Lower lobe of right lung (tissue), 2 donors: ENCODE data around the gene GBP4. TPM values are rescaled to one million over a fixed set of nuclear protein-coding genes. Genes with fewer than 3 reads are reported as not detected.
A peak's percentile ranks its signal among the peaks of the same experiment; 100 is the strongest.

Experiments used
- ATAC-seq, 2 donors: fragments of 200-7000 bp; cut with Tn5 transposase; one replicate each; pipeline ENCODE4 v1.9.1; 2020 to 2022; ENCODE audit warnings: mild to moderate bottlenecking in 2 of 2, moderate library complexity in 2 of 2
- DNase-seq: peaks from one replicate; pipeline ENCODE4 v3.0.0-alpha.2; 2020
- H3K27ac ChIP-seq: fragments of 200-600 bp; one replicate; pipeline ENCODE4 v1.8.0; 2022
- H3K27me3 ChIP-seq: fragments of 200-600 bp; one replicate; pipeline ENCODE4 v1.8.0; 2022; ENCODE audit warnings: low read depth
- H3K36me3 ChIP-seq: fragments of 200-600 bp; one replicate; pipeline ENCODE4 v1.8.0; 2022; ENCODE audit warnings: mild to moderate bottlenecking
- H3K4me1 ChIP-seq: fragments of 200-600 bp; one replicate; pipeline ENCODE4 v1.8.0; 2022
- H3K4me3 ChIP-seq: fragments of 200-600 bp; one replicate; pipeline ENCODE4 v1.8.0; 2022; ENCODE audit warnings: mild to moderate bottlenecking
- H3K9me3 ChIP-seq: fragments of 200-600 bp; one replicate; pipeline ENCODE4 v1.8.0; 2022
- CTCF ChIP-seq: fragments of 200-600 bp; IDR thresholded peaks from one replicate; pipeline ENCODE4 v1.8.0; 2022; ENCODE audit warnings: antibody characterized with exemption, mild to moderate bottlenecking
- intact Hi-C: fragments of 100-400 bp; cut with DNase I; formaldehyde crosslinking; loops from one replicate; pipeline ENCODE4 v1.11.0; 2022
- total RNA-seq: library from RNA; stranded (reverse); fragmentation: NEBNext Ultra II Directional; extraction: Animal tissue kit (Norgen Biotek cat#: 25700); gene quantifications from one replicate; pipeline ENCODE4 v1.2.1, GENCODE V29; 2021
- donor health status: DM: no; HTN: yes; CAD: no; lungs with severe emphysema.

GBP4 gene
- total RNA-seq, 1 donor from 2014 or later: 41.0 TPM

- intact Hi-C loops: no loop called here
- no peak for TF ChIP-seq CTCF
- no peaks in the 10 kb centered on the region for H3K9me3 ChIP-seq
- H3K36me3 ChIP-seq: no peaks in the 10 kb centered on the region
- H3K4me1 ChIP-seq: peaks cover 37% of the 10 kb centered on the region
- peak overlapping the region; percentile 84 for H3K27ac ChIP-seq
- no peak for DNase-seq
- no peak for ATAC-seq
- H3K27me3 ChIP-seq: no peaks in the 10 kb centered on the region
- H3K4me3 ChIP-seq: peak overlapping the region; percentile 64
Measured at GRCh38 chr1:89199525-89200031, 836 bp upstream of the GBP4 start.

GRCh38 chr1:89198081-89198480 lies 661 bp downstream of the GBP4 start:
- Histone ChIP-seq H3K27ac (peak overlapping the region; percentile 84), H3K36me3 (peaks cover 2% of the 10 kb centered on the region), H3K4me3 (peak overlapping the region; percentile 64), H3K4me1 (peaks cover 37% of the 10 kb centered on the region), H3K27me3 (no peaks in the 10 kb centered on the region), H3K9me3 (no peaks in the 10 kb centered on the region)
- intact Hi-C loops: no loop called here
- ATAC-seq: no peak
- TF ChIP-seq CTCF: no peak
- DNase-seq: no peak

- Histone ChIP-seq H3K36me3 (peaks cover 24% of the 10 kb centered on the region), H3K4me3 (peak overlapping the region; percentile 64), H3K27ac (no peak overlapping the region), H3K27me3 (no peaks in the 10 kb centered on the region), H3K9me3 (no peaks in the 10 kb centered on the region), H3K4me1 (peaks cover 28% of the 10 kb centered on the region)
- ATAC-seq (no peak), DNase-seq (no peak)
- TF ChIP-seq CTCF: no peak
- intact Hi-C loops: no loop called here
Measured at GRCh38 chr1:89195476-89195875, 3.3 kb downstream of the GBP4 start.

- intact Hi-C loops: no loop called here
- Histone ChIP-seq H3K4me3 (no peak overlapping the region), H3K4me1 (peaks cover 5% of the 10 kb centered on the region), H3K27ac (no peak overlapping the region), H3K27me3 (no peaks in the 10 kb centered on the region), H3K9me3 (no peaks in the 10 kb centered on the region), H3K36me3 (peaks cover 55% of the 10 kb centered on the region)
- no peak for ATAC-seq
- no peak for TF ChIP-seq CTCF
- DNase-seq: no peak
Measured at GRCh38 chr1:89191314-89191713, 7.4 kb downstream of the GBP4 start.

- intact Hi-C loops: no loop called here
- ATAC-seq: no peak
- H3K27me3 ChIP-seq: no peaks in the 10 kb centered on the region
- peaks cover 5% of the 10 kb centered on the region for H3K4me1 ChIP-seq
- no peak overlapping the region for H3K4me3 ChIP-seq
- no peak for DNase-seq
- peaks cover 68% of the 10 kb centered on the region for H3K36me3 ChIP-seq
- no peak for TF ChIP-seq CTCF
- no peak overlapping the region for H3K27ac ChIP-seq
- no peaks in the 10 kb centered on the region for H3K9me3 ChIP-seq
Measured at GRCh38 chr1:89190017-89190416, 8.7 kb downstream of the GBP4 start.

- H3K27ac ChIP-seq: no peak overlapping the region
- H3K4me1 ChIP-seq: no peaks in the 10 kb centered on the region
- no peak for ATAC-seq
- H3K9me3 ChIP-seq: peaks cover 4% of the 10 kb centered on the region
- intact Hi-C loops: no loop called here
- H3K36me3 ChIP-seq: no peaks in the 10 kb centered on the region
- TF ChIP-seq CTCF: no peak
- H3K27me3 ChIP-seq: no peaks in the 10 kb centered on the region
- DNase-seq: no peak
- no peak overlapping the region for H3K4me3 ChIP-seq
Measured at GRCh38 chr1:89179343-89179742, 19.4 kb downstream of the GBP4 start.
